Fibroblast of villous mesenchyme (primary cell): ENCODE results near the gene RAB3IL1. TPM values are rescaled to one million over a fixed set of nuclear protein-coding genes. Genes with fewer than 3 reads are reported as not detected.

Experiments
- DNase-seq: peaks from one replicate; pipeline ENCODE4 v3.0.0-alpha.2; 2010; ENCODE audit warnings: low read depth
- H3K4me3 ChIP-seq: 2 replicates; pipeline ENCODE4 v1.5.1; 2011; ENCODE audit warnings: low read depth, mild to moderate bottlenecking, low read length
- CTCF ChIP-seq: IDR thresholded peaks from 2 replicates; pipeline ENCODE4 v1.5.1; 2012; ENCODE audit warnings: low read depth, mild to moderate bottlenecking, low read length; ENCODE audit not compliant: insufficient read depth
- total RNA-seq: library from RNA; depleted of rRNA; stranded (reverse); fragments of >200 nt; gene quantifications from 2 replicates; pipeline ENCODE4 v1.2.3, GENCODE V29; 2012

RAB3IL1 gene
- total RNA-seq, 1 donor = 6.9 TPM

GRCh38 chr11:61908730-61909316, 8.5 kb downstream of the RAB3IL1 start:
- TF ChIP-seq CTCF = no peak
- no peak overlapping the region for H3K4me3 ChIP-seq
- no peak for DNase-seq

GRCh38 chr11:61907871-61908729, 9.3 kb downstream of the RAB3IL1 start:
- no peak for DNase-seq
- H3K4me3 ChIP-seq = no peak overlapping the region
- no peak for TF ChIP-seq CTCF

- no peak overlapping the region for H3K4me3 ChIP-seq
- no peak for DNase-seq
- no peak for TF ChIP-seq CTCF
These were observed 10.1 kb downstream of the RAB3IL1 start for GRCh38 chr11:61907282-61907681.

- TF ChIP-seq CTCF = no peak
- no peak for DNase-seq
- H3K4me3 ChIP-seq = no peak overlapping the region
These were observed 10.8 kb downstream of the RAB3IL1 start for GRCh38 chr11:61906522-61906909.

GRCh38 chr11:61905801-61906521, 11.4 kb downstream of the RAB3IL1 start:
- no peak overlapping the region for H3K4me3 ChIP-seq
- TF ChIP-seq CTCF = no peak
- no peak for DNase-seq

- no peak for DNase-seq
- no peak overlapping the region for H3K4me3 ChIP-seq
- no peak for TF ChIP-seq CTCF
These were observed 12.2 kb downstream of the RAB3IL1 start for GRCh38 chr11:61905067-61905696.
